Measurements from ENCODE around the gene FLNB. TPM values are rescaled to one million over a fixed set of nuclear protein-coding genes. Genes with fewer than 3 reads are reported as not detected.

Gene FLNB
- total and polyA plus RNA-seq, 10 of the 15 experiments (the other 5 are each of a cell fraction or from before 2014, with no cell fraction given), result 13.6 to 51.8 (median 26.4) TPM

- TF ChIP-seq JUNB (IDR thresholded peaks at IDR 0.05), result peak; percentile 54
- TF ChIP-seq, protein P1, sequence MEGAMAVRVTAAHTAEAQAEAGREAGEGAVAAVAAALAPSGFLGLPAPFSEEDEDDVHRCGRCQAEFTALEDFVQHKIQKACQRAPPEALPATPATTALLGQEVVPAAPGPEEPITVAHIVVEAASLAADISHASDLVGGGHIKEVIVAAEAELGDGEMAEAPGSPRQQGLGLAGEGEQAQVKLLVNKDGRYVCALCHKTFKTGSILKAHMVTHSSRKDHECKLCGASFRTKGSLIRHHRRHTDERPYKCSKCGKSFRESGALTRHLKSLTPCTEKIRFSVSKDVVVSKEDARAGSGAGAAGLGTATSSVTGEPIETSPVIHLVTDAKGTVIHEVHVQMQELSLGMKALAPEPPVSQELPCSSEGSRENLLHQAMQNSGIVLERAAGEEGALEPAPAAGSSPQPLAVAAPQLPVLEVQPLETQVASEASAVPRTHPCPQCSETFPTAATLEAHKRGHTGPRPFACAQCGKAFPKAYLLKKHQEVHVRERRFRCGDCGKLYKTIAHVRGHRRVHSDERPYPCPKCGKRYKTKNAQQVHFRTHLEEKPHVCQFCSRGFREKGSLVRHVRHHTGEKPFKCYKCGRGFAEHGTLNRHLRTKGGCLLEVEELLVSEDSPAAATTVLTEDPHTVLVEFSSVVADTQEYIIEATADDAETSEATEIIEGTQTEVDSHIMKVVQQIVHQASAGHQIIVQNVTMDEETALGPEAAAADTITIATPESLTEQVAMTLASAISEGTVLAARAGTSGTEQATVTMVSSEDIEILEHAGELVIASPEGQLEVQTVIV (IDR thresholded peaks at IDR 0.05; ENCODE audit: borderline replicate concordance, partially characterized antibody), result no peak
- TF ChIP-seq ATF2 (IDR thresholded peaks at IDR 0.05; ENCODE audit: low read length), result peak; percentile 89
- TF ChIP-seq EP300 (IDR thresholded peaks at IDR 0.05; ENCODE audit: borderline replicate concordance in 1 of 2, control insufficient read depth in 1 of 2, low read depth in 2 of 2, low read length in 2 of 2), result peak; percentile 80 to 85; a peak in 3 of 4 replicates
- no peak; a peak in 1 of 4 replicates for TF ChIP-seq SRF (IDR thresholded peaks at IDR 0.05; ENCODE audit: low read depth in 2 of 2, low read length in 2 of 2)
- TF ChIP-seq STAT3 (IDR thresholded peaks at IDR 0.05; ENCODE audit: low read depth, low read length), result no peak
- TF ChIP-seq PML (IDR thresholded peaks at IDR 0.05; ENCODE audit: low read length), result no peak
- TF ChIP-seq, protein P2, sequence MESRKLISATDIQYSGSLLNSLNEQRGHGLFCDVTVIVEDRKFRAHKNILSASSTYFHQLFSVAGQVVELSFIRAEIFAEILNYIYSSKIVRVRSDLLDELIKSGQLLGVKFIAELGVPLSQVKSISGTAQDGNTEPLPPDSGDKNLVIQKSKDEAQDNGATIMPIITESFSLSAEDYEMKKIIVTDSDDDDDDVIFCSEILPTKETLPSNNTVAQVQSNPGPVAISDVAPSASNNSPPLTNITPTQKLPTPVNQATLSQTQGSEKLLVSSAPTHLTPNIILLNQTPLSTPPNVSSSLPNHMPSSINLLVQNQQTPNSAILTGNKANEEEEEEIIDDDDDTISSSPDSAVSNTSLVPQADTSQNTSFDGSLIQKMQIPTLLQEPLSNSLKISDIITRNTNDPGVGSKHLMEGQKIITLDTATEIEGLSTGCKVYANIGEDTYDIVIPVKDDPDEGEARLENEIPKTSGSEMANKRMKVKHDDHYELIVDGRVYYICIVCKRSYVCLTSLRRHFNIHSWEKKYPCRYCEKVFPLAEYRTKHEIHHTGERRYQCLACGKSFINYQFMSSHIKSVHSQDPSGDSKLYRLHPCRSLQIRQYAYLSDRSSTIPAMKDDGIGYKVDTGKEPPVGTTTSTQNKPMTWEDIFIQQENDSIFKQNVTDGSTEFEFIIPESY (IDR thresholded peaks at IDR 0.05), result no peak
- TF ChIP-seq, protein P3, sequence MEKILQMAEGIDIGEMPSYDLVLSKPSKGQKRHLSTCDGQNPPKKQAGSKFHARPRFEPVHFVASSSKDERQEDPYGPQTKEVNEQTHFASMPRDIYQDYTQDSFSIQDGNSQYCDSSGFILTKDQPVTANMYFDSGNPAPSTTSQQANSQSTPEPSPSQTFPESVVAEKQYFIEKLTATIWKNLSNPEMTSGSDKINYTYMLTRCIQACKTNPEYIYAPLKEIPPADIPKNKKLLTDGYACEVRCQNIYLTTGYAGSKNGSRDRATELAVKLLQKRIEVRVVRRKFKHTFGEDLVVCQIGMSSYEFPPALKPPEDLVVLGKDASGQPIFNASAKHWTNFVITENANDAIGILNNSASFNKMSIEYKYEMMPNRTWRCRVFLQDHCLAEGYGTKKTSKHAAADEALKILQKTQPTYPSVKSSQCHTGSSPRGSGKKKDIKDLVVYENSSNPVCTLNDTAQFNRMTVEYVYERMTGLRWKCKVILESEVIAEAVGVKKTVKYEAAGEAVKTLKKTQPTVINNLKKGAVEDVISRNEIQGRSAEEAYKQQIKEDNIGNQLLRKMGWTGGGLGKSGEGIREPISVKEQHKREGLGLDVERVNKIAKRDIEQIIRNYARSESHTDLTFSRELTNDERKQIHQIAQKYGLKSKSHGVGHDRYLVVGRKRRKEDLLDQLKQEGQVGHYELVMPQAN (conservative IDR thresholded peaks at IDR 0.05), result peak; percentile 56
- TF ChIP-seq ZBTB40 (IDR thresholded peaks at IDR 0.05; ENCODE audit: borderline replicate concordance), result no peak
- TF ChIP-seq, protein P4, sequence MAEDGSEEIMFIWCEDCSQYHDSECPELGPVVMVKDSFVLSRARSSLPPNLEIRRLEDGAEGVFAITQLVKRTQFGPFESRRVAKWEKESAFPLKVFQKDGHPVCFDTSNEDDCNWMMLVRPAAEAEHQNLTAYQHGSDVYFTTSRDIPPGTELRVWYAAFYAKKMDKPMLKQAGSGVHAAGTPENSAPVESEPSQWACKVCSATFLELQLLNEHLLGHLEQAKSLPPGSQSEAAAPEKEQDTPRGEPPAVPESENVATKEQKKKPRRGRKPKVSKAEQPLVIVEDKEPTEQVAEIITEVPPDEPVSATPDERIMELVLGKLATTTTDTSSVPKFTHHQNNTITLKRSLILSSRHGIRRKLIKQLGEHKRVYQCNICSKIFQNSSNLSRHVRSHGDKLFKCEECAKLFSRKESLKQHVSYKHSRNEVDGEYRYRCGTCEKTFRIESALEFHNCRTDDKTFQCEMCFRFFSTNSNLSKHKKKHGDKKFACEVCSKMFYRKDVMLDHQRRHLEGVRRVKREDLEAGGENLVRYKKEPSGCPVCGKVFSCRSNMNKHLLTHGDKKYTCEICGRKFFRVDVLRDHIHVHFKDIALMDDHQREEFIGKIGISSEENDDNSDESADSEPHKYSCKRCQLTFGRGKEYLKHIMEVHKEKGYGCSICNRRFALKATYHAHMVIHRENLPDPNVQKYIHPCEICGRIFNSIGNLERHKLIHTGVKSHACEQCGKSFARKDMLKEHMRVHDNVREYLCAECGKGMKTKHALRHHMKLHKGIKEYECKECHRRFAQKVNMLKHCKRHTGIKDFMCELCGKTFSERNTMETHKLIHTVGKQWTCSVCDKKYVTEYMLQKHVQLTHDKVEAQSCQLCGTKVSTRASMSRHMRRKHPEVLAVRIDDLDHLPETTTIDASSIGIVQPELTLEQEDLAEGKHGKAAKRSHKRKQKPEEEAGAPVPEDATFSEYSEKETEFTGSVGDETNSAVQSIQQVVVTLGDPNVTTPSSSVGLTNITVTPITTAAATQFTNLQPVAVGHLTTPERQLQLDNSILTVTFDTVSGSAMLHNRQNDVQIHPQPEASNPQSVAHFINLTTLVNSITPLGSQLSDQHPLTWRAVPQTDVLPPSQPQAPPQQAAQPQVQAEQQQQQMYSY (CRISPR knock-in tag; IDR thresholded peaks at IDR 0.05), result no peak
These were observed 206.5 kb downstream of the FLNB start (continued) for GRCh38 chr3:58214484-58215316.

All from GM12878 (cell line).